ENCODE measurements around the gene PSMA3. TPM values are rescaled to one million over a fixed set of nuclear protein-coding genes. Genes with fewer than 3 reads are reported as not detected.
A peak's percentile ranks its signal among the peaks of the same experiment; 100 is the strongest.

PSMA3 gene
- total and polyA plus RNA-seq, 4 donors: 54.6 to 192 (median 113) TPM

- no peaks in the 10 kb centered on the region for H3K9me3 ChIP-seq (ENCODE audit: control insufficient read depth in 4 of 4, low read length in 3 of 4)
- H3K27ac ChIP-seq (ENCODE audit: low read depth in 1 of 2, low read length in 2 of 2): peak overlapping the region; percentile 61 to 79
- no peak overlapping the region for H3K9ac ChIP-seq (ENCODE audit: low read depth in 1 of 2, low read length in 2 of 2)
- peaks cover 15 to 47% (median 41%) of the 10 kb centered on the region in 4 donors for H3K4me1 ChIP-seq (ENCODE audit: control insufficient read depth in 4 of 4, insufficient read depth in 4 of 4, low read length in 3 of 4)
- 22% methylated on average over 3 of the region's 3 CpGs for WGBS
- peaks cover 8 to 19% (median 13%) of the 10 kb centered on the region in 4 donors for H3K36me3 ChIP-seq (ENCODE audit: control insufficient read depth in 4 of 4, insufficient read depth in 3 of 4, low read depth in 1 of 4, low read length in 3 of 4)
- no peak overlapping the region for H3K4me3 ChIP-seq (ENCODE audit: low read depth in 1 of 3, low read length in 3 of 3)
- no peak for DNase-seq (ENCODE audit: low spot score)
- TF ChIP-seq ZBTB33 (IDR thresholded peaks at IDR 0.05) (peak; percentile 5), YY1 (IDR thresholded peaks at IDR 0.05) (peak; percentile 69), RXRA (IDR thresholded peaks at IDR 0.05) (no peak), EGR1 (IDR thresholded peaks at IDR 0.05; ENCODE audit: low read depth in 2 of 2) (no peak), RAD21 (IDR thresholded peaks at IDR 0.05) (no peak), REST (IDR thresholded peaks at IDR 0.05) (no peak), CTCF (IDR thresholded peaks at IDR 0.05; ENCODE audit: low read depth, low read length, missing input control) (no peak), HNF4G (IDR thresholded peaks at IDR 0.05) (no peak), JUND (IDR thresholded peaks at IDR 0.05) (no peak), SP1 (IDR thresholded peaks at IDR 0.05) (no peak), TAF1 (conservative IDR thresholded peaks at IDR 0.05) (no peak), GABPA (IDR thresholded peaks at IDR 0.05 in 1 of 2, conservative IDR thresholded peaks at IDR 0.05 in 1 of 2) (no peak), NR2F2 (IDR thresholded peaks at IDR 0.05) (no peak), MAX (IDR thresholded peaks at IDR 0.05) (no peak), FOXA1 (IDR thresholded peaks at IDR 0.05) (no peak), HNF4A (conservative IDR thresholded peaks at IDR 0.05) (peak in 1 of 2 donors; percentile 23), ATF3 (IDR thresholded peaks at IDR 0.05) (no peak), FOXA2 (IDR thresholded peaks at IDR 0.05) (no peak)
- no peaks in the 10 kb centered on the region for H3K27me3 ChIP-seq (ENCODE audit: control insufficient read depth in 4 of 4, insufficient read depth in 4 of 4, low read length in 3 of 4)
These were observed 37.3 kb downstream of the PSMA3 start for GRCh38 chr14:58281969-58282368.
